ENCODE data around the gene C1orf74. TPM values are rescaled to one million over a fixed set of nuclear protein-coding genes. Genes with fewer than 3 reads are reported as not detected.
A peak's percentile ranks its signal among the peaks of the same experiment; 100 is the strongest.

The C1orf74 gene
- total and polyA plus RNA-seq, 4 donors, result 0.82 to 1.8 (median 1.1) TPM

GRCh38 chr1:209738270-209738669, 46.1 kb downstream of the C1orf74 start:
- H3K9ac ChIP-seq (ENCODE audit: low read depth in 1 of 2, low read length in 2 of 2), result no peak overlapping the region
- H3K4me3 ChIP-seq (ENCODE audit: low read depth in 1 of 3, low read length in 3 of 3), result no peak overlapping the region
- DNase-seq (ENCODE audit: low spot score), result no peak
- H3K27me3 ChIP-seq (ENCODE audit: control insufficient read depth in 4 of 4, insufficient read depth in 4 of 4, low read length in 3 of 4), result no peaks in the 10 kb centered on the region
- H3K36me3 ChIP-seq (ENCODE audit: control insufficient read depth in 4 of 4, insufficient read depth in 3 of 4, low read depth in 1 of 4, low read length in 3 of 4), result peaks cover 0 to 25% (median 13%) of the 10 kb centered on the region in 4 donors
- H3K4me1 ChIP-seq (ENCODE audit: control insufficient read depth in 4 of 4, insufficient read depth in 4 of 4, low read length in 3 of 4), result peaks cover 0 to 47% (median 37%) of the 10 kb centered on the region in 4 donors
- WGBS, result 95% methylated on average over 1 of the region's 1 CpG
- H3K9me3 ChIP-seq (ENCODE audit: control insufficient read depth in 4 of 4, low read length in 3 of 4), result no peaks in the 10 kb centered on the region
- TF ChIP-seq YY1 (IDR thresholded peaks at IDR 0.05), result no peak
- TF ChIP-seq TAF1 (conservative IDR thresholded peaks at IDR 0.05), result no peak
- TF ChIP-seq SP1 (IDR thresholded peaks at IDR 0.05), result no peak
- TF ChIP-seq NR2F2 (IDR thresholded peaks at IDR 0.05), result no peak
- TF ChIP-seq EGR1 (IDR thresholded peaks at IDR 0.05; ENCODE audit: low read depth in 2 of 2), result no peak
- TF ChIP-seq, protein P1, sequence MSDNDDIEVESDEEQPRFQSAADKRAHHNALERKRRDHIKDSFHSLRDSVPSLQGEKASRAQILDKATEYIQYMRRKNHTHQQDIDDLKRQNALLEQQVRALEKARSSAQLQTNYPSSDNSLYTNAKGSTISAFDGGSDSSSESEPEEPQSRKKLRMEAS (IDR thresholded peaks at IDR 0.05), result no peak
- no peak for TF ChIP-seq JUND (IDR thresholded peaks at IDR 0.05)
- TF ChIP-seq HNF4A (conservative IDR thresholded peaks at IDR 0.05), result no peak
- no peak for TF ChIP-seq HNF4G (IDR thresholded peaks at IDR 0.05)
- no peak for TF ChIP-seq GABPA (IDR thresholded peaks at IDR 0.05 in 1 of 2, conservative IDR thresholded peaks at IDR 0.05 in 1 of 2)
- TF ChIP-seq, protein P2, sequence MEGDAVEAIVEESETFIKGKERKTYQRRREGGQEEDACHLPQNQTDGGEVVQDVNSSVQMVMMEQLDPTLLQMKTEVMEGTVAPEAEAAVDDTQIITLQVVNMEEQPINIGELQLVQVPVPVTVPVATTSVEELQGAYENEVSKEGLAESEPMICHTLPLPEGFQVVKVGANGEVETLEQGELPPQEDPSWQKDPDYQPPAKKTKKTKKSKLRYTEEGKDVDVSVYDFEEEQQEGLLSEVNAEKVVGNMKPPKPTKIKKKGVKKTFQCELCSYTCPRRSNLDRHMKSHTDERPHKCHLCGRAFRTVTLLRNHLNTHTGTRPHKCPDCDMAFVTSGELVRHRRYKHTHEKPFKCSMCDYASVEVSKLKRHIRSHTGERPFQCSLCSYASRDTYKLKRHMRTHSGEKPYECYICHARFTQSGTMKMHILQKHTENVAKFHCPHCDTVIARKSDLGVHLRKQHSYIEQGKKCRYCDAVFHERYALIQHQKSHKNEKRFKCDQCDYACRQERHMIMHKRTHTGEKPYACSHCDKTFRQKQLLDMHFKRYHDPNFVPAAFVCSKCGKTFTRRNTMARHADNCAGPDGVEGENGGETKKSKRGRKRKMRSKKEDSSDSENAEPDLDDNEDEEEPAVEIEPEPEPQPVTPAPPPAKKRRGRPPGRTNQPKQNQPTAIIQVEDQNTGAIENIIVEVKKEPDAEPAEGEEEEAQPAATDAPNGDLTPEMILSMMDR (IDR thresholded peaks at IDR 0.05; ENCODE audit: low read depth, low read length, missing input control), result no peak
- no peak for TF ChIP-seq RAD21 (IDR thresholded peaks at IDR 0.05)
- TF ChIP-seq FOXA2 (IDR thresholded peaks at IDR 0.05), result no peak
- TF ChIP-seq RXRA (IDR thresholded peaks at IDR 0.05), result no peak
- TF ChIP-seq REST (IDR thresholded peaks at IDR 0.05), result no peak
- H3K27ac ChIP-seq (ENCODE audit: low read depth in 1 of 2, low read length in 2 of 2), result no peak overlapping the region

DNA sequence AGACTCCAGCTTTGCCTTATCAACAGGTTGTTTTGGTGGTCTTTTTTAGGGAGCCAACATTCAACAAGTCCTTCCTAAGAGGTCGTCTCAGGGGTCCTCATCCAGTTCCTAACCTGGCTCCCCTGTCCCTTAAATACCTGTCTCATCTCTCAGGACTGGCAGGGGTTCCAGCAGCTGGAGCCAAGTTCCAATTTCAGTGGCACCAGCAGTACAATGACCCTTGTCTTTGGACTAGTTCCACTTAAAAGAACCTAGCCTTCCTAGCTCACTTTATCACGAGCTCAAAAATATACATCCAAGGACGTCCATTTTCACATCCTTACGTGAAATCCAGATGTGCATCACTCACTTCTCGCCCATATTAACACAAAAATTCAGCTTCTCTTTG, 47.2 kb downstream of the C1orf74 start:
- Histone ChIP-seq H3K4me1 (ENCODE audit: control insufficient read depth in 4 of 4, insufficient read depth in 4 of 4, low read length in 3 of 4) (peaks cover 0 to 43% (median 32%) of the 10 kb centered on the region in 4 donors), H3K9ac (ENCODE audit: low read depth in 1 of 2, low read length in 2 of 2) (no peak overlapping the region), H3K4me3 (ENCODE audit: low read depth in 1 of 3, low read length in 3 of 3) (no peak overlapping the region), H3K36me3 (ENCODE audit: control insufficient read depth in 4 of 4, insufficient read depth in 3 of 4, low read depth in 1 of 4, low read length in 3 of 4) (peaks cover 0 to 28% (median 13%) of the 10 kb centered on the region in 4 donors), H3K27ac (ENCODE audit: low read depth in 1 of 2, low read length in 2 of 2) (no peak overlapping the region), H3K9me3 (ENCODE audit: control insufficient read depth in 4 of 4, low read length in 3 of 4) (no peaks in the 10 kb centered on the region), H3K27me3 (ENCODE audit: control insufficient read depth in 4 of 4, insufficient read depth in 4 of 4, low read length in 3 of 4) (no peaks in the 10 kb centered on the region)
- DNase-seq (ENCODE audit: low spot score), result no peak
- 54% methylated on average over 5 of the region's 5 CpGs for WGBS
- TF ChIP-seq, protein P1 (IDR thresholded peaks at IDR 0.05), result no peak
- no peak for TF ChIP-seq NR2F2 (IDR thresholded peaks at IDR 0.05)
- TF ChIP-seq EGR1 (IDR thresholded peaks at IDR 0.05; ENCODE audit: low read depth in 2 of 2), result no peak
- TF ChIP-seq, protein P3, sequence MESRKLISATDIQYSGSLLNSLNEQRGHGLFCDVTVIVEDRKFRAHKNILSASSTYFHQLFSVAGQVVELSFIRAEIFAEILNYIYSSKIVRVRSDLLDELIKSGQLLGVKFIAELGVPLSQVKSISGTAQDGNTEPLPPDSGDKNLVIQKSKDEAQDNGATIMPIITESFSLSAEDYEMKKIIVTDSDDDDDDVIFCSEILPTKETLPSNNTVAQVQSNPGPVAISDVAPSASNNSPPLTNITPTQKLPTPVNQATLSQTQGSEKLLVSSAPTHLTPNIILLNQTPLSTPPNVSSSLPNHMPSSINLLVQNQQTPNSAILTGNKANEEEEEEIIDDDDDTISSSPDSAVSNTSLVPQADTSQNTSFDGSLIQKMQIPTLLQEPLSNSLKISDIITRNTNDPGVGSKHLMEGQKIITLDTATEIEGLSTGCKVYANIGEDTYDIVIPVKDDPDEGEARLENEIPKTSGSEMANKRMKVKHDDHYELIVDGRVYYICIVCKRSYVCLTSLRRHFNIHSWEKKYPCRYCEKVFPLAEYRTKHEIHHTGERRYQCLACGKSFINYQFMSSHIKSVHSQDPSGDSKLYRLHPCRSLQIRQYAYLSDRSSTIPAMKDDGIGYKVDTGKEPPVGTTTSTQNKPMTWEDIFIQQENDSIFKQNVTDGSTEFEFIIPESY (IDR thresholded peaks at IDR 0.05), result no peak
- TF ChIP-seq RXRA (IDR thresholded peaks at IDR 0.05), result peak; percentile 59 to 76
- TF ChIP-seq FOXA2 (IDR thresholded peaks at IDR 0.05), result no peak
- TF ChIP-seq, protein P2 (IDR thresholded peaks at IDR 0.05; ENCODE audit: low read depth, low read length, missing input control), result no peak
- TF ChIP-seq, protein P4, sequence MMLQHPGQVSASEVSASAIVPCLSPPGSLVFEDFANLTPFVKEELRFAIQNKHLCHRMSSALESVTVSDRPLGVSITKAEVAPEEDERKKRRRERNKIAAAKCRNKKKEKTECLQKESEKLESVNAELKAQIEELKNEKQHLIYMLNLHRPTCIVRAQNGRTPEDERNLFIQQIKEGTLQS (IDR thresholded peaks at IDR 0.05), result no peak
- no peak for TF ChIP-seq REST (IDR thresholded peaks at IDR 0.05)
- TF ChIP-seq FOXA1 (IDR thresholded peaks at IDR 0.05), result no peak
- no peak for TF ChIP-seq SP1 (IDR thresholded peaks at IDR 0.05)
- TF ChIP-seq HNF4A (conservative IDR thresholded peaks at IDR 0.05), result peak; percentile 52 to 72
